H9 (cell line): Measurements from ENCODE around the gene PAQR7. TPM values are rescaled to one million over a fixed set of nuclear protein-coding genes. Genes with fewer than 3 reads are reported as not detected.

Experiments
- DNase-seq: peaks from one replicate; pipeline ENCODE4 v3.0.0-alpha.2; 2017
- H2AFZ ChIP-seq: one replicate; pipeline ENCODE4 v1.6.1; 2013; ENCODE audit warnings: mild to moderate bottlenecking, low read length, control low read depth, moderate library complexity
- H2AK5ac ChIP-seq: 2 replicates; pipeline ENCODE4 v1.6.1; 2013; ENCODE audit warnings: low read length, control low read depth, mixed read lengths; ENCODE audit not compliant: insufficient read length
- H2BK120ac ChIP-seq: one replicate; pipeline ENCODE4 v1.6.1; 2013; ENCODE audit warnings: low read depth, mild to moderate bottlenecking, low read length, control low read depth, inconsistent platforms; ENCODE audit not compliant: poor library complexity, severe bottlenecking
- H2BK12ac ChIP-seq: 2 replicates; pipeline ENCODE4 v1.6.1; 2013; ENCODE audit warnings: low read length, control low read depth, mixed read lengths, low read depth; ENCODE audit not compliant: insufficient read length
- H2BK15ac ChIP-seq: 2 replicates; pipeline ENCODE4 v1.6.1; 2013; ENCODE audit warnings: low read depth, low read length, control low read depth
- H2BK20ac ChIP-seq: one replicate; pipeline ENCODE4 v1.6.1; 2013; ENCODE audit warnings: low read depth, mild to moderate bottlenecking, low read length, control low read depth, inconsistent platforms; ENCODE audit not compliant: poor library complexity, severe bottlenecking
- H2BK5ac ChIP-seq: 2 replicates; pipeline ENCODE4 v1.6.1; 2013; ENCODE audit warnings: low read length, control low read depth, mixed read lengths; ENCODE audit not compliant: insufficient read length
- H3K14ac ChIP-seq: 2 replicates; pipeline ENCODE4 v1.6.1; 2013; ENCODE audit warnings: low read length, control low read depth; ENCODE audit not compliant: insufficient read depth
- H3K18ac ChIP-seq: 2 replicates; pipeline ENCODE4 v1.6.1; 2013; ENCODE audit warnings: low read depth, mild to moderate bottlenecking, mixed read lengths, low read length, control low read depth; ENCODE audit not compliant: insufficient read length
- H3K23ac ChIP-seq: 2 replicates; pipeline ENCODE4 v1.6.1; 2013; ENCODE audit warnings: low read length, control low read depth, mixed read lengths, low read depth; ENCODE audit not compliant: insufficient read length
- H3K23me2 ChIP-seq: 2 replicates; pipeline ENCODE4 v1.6.1; 2013; ENCODE audit warnings: low read depth, mild to moderate bottlenecking, mixed read lengths, low read length, control low read depth; ENCODE audit not compliant: insufficient read length, poor library complexity, severe bottlenecking
- H3K27ac ChIP-seq: 2 replicates; pipeline ENCODE4 v1.5.1; 2013; ENCODE audit warnings: low read length, control low read depth, mixed read lengths, low read depth; ENCODE audit not compliant: insufficient read length
- H3K27me3 ChIP-seq: 2 replicates; pipeline ENCODE4 v1.6.1; 2013; ENCODE audit warnings: low read length, control low read depth, inconsistent platforms; ENCODE audit not compliant: insufficient read depth
- H3K4ac ChIP-seq: 2 replicates; pipeline ENCODE4 v1.6.1; 2013; ENCODE audit warnings: low read depth, mild to moderate bottlenecking, control low read depth, inconsistent platforms, low read length, moderate library complexity
- H3K4me1 ChIP-seq: 2 replicates; pipeline ENCODE4 v1.6.1; 2013; ENCODE audit warnings: low read length, control low read depth, inconsistent platforms; ENCODE audit not compliant: insufficient read depth
- H3K4me2 ChIP-seq: 2 replicates; pipeline ENCODE4 v1.6.1; 2013; ENCODE audit warnings: low read length, control low read depth, mixed read lengths; ENCODE audit not compliant: insufficient read length, insufficient read depth
- H3K56ac ChIP-seq: 2 replicates; pipeline ENCODE4 v1.6.1; 2013; ENCODE audit warnings: low read depth, mild to moderate bottlenecking, mixed read lengths, low read length, control low read depth; ENCODE audit not compliant: insufficient read length
- H3K79me1 ChIP-seq: 2 replicates; pipeline ENCODE4 v1.6.1; 2013; ENCODE audit warnings: low read depth, mild to moderate bottlenecking, moderate library complexity, low read length, control low read depth, inconsistent platforms; ENCODE audit not compliant: insufficient read depth, poor library complexity, severe bottlenecking
- H3K79me2 ChIP-seq: 2 replicates; pipeline ENCODE4 v1.6.1; 2013; ENCODE audit warnings: low read length, control low read depth, inconsistent platforms; ENCODE audit not compliant: insufficient read depth
- H3K9ac ChIP-seq: 2 replicates; pipeline ENCODE4 v1.6.1; 2013; ENCODE audit warnings: low read length, control low read depth, mixed read lengths; ENCODE audit not compliant: insufficient read length; ENCODE audit errors: extremely low read depth
- H3K9me3 ChIP-seq: one replicate; pipeline ENCODE4 v1.6.1; 2013; ENCODE audit warnings: low read depth, low read length, inconsistent platforms; ENCODE audit not compliant: control insufficient read depth
- H3T11ph ChIP-seq: one replicate; pipeline ENCODE4 v1.6.1; 2013; ENCODE audit warnings: mild to moderate bottlenecking, low read length, control low read depth, inconsistent platforms
- H4K20me1 ChIP-seq: one replicate; pipeline ENCODE4 v1.6.1; 2013; ENCODE audit not compliant: control insufficient read depth, insufficient read length, insufficient read depth
- H4K5ac ChIP-seq: 2 replicates; pipeline ENCODE4 v1.6.1; 2013; ENCODE audit warnings: low read depth, mild to moderate bottlenecking, mixed read lengths, low read length, control low read depth; ENCODE audit not compliant: insufficient read length
- H4K8ac ChIP-seq: replicated peaks from 2 replicates; pipeline ENCODE4 v1.6.1; 2013; ENCODE audit warnings: low read length, control low read depth, mixed read lengths, low read depth; ENCODE audit not compliant: insufficient read length
- H4K91ac ChIP-seq: 2 replicates; pipeline ENCODE4 v1.6.1; 2013; ENCODE audit warnings: low read depth, mild to moderate bottlenecking, moderate library complexity, mixed read lengths, low read length, control low read depth; ENCODE audit not compliant: insufficient read length
- H3K27ac Mint-ChIP-seq, 3 experiments: 2 replicates in 2 of 3; 3 replicates in 1 of 3; pipeline ENCODE4 v1.8.0; 2020 to 2021; ENCODE audit warnings: mixed read lengths in 3 of 3, mild to moderate bottlenecking in 1 of 3, moderate library complexity in 1 of 3
- H3K27me3 Mint-ChIP-seq: 2 replicates; pipeline ENCODE4 v1.8.0; 2021; ENCODE audit warnings: low read depth, mild to moderate bottlenecking, moderate library complexity, mixed read lengths
- H3K36me3 Mint-ChIP-seq, 3 experiments: 2 replicates in 2 of 3; 3 replicates in 1 of 3; pipeline ENCODE4 v1.8.0; 2020 to 2021; ENCODE audit warnings: low read depth in 3 of 3, mixed read lengths in 3 of 3; ENCODE audit not compliant: insufficient read depth in 1 of 3
- H3K4me1 Mint-ChIP-seq, 2 experiments: 2 replicates each; pipeline ENCODE4 v1.8.0; 2020; ENCODE audit warnings: mixed read lengths in 2 of 2
- H3K4me3 Mint-ChIP-seq, 2 experiments: 2 replicates in 1 of 2; 3 replicates in 1 of 2; pipeline ENCODE4 v1.8.0; 2020 to 2021; ENCODE audit warnings: mild to moderate bottlenecking in 2 of 2, mixed read lengths in 2 of 2, moderate library complexity in 1 of 2
- H3K9me3 Mint-ChIP-seq, 2 experiments: 2 replicates in 1 of 2; 3 replicates in 1 of 2; pipeline ENCODE4 v1.8.0; 2020; ENCODE audit warnings: mild to moderate bottlenecking in 2 of 2, mixed read lengths in 2 of 2, moderate library complexity in 1 of 2
- CTCF ChIP-seq: fragments of 200-600 bp; sonication (generic); conservative IDR thresholded peaks from 3 replicates; pipeline ENCODE4 v1.8.0; 2021; ENCODE audit warnings: antibody characterized with exemption, mild to moderate bottlenecking
- WGBS: extraction: QIAGEN DNeasy Blood & Tissue Kit; methylation state at CpG from one replicate; pipeline ENCODE4 v1.1.7; 2013; ENCODE audit warnings: missing lambda C conversion rate, low lambda C conversion rate, mixed read lengths; ENCODE audit not compliant: insufficient read length; ENCODE audit errors: extremely low coverage; 5-methylcytosine and 5-hydroxymethylcytosine counted together
- total RNA-seq: library from RNA; stranded (reverse); gene quantifications from 2 replicates; pipeline ENCODE4 v1.2.1, GENCODE V29; 2021

PAQR7 gene
- total RNA-seq, 1 experiment from 2014 or later, result 6.3 TPM

DNA sequence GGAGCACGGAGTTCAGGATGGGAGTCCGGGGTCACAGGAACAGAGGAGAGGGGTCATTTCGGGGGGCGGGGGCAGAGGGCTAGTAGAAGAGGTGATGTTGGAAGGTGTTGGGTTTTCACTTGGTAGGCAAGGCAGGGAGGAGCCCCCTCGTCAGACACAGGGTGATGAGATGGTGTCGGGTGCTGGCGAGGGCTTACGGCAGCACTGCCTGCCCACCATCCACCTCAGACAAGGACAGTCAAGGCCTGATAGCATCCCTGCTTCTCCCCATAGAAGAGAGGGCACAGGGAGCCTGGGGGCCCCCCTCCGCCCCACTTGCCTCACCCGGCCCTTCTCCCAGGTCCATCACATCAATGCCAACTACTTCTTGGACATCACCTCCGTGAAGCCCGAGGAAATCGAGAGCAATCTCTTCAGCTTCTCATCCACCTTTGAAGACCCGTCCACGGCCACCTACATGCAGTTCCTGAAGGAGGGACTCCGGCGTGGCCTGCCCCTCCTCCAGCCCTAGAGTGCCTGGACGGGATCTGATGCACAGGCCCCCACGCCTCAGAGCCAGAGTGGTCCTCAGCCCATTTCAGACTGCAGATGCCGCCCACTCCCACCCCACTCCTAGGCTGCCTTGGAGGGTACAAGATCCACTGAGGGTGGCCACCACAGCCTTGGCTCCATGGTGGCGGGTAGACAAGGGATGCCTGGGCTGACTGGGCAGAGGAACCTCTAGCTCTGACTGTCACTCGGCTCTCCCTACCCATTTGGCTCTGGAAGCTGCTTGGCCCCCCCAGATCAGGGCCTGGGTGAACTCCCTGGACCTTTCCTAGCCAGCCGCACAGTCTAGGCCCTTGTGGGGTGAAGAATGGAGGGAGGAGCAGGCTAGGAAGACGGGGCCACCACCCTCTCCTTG, 60.0 kb downstream of the PAQR7 start:
- no peak overlapping the region for H2BK12ac ChIP-seq
- no peak overlapping the region for H3K4ac ChIP-seq
- no peaks in the 10 kb centered on the region; the same call in 1 of the 2 replicates for H3K4me1 ChIP-seq
- H3K79me2 ChIP-seq, result no peaks in the 10 kb centered on the region
- H2AFZ ChIP-seq, result no peak overlapping the region
- H3K23me2 ChIP-seq, result peaks cover 4% of the 10 kb centered on the region
- H4K5ac ChIP-seq, result no peak overlapping the region
- TF ChIP-seq CTCF, result no peak
- no peak overlapping the region for H3K56ac ChIP-seq
- H3K18ac ChIP-seq, result no peak overlapping the region
- H3K14ac ChIP-seq, result no peak overlapping the region
- no peak overlapping the region for H3K4me2 ChIP-seq
- no CpG with 5 or more reads among the region's 24 CpGs for WGBS
- H4K91ac ChIP-seq, result no peak overlapping the region
- H2BK120ac ChIP-seq, result no peak overlapping the region
- peaks cover 3% of the 10 kb centered on the region for H4K20me1 ChIP-seq
- no peak overlapping the region for H2BK15ac ChIP-seq
- H3K27ac ChIP-seq, result no peak overlapping the region
- no peak overlapping the region for H3K9ac ChIP-seq
- Mint-ChIP-seq H3K4me3 (no peak overlapping the region), H3K4me1 (peaks cover 20 to 25% of the 10 kb centered on the region in 2 experiments), H3K9me3 (no peaks in the 10 kb centered on the region), H3K36me3 (peaks cover 9 to 39% (median 36%) of the 10 kb centered on the region in 3 experiments; a peak in 6 of 7 replicates), H3K27me3 (peaks cover 2% of the 10 kb centered on the region), H3K27ac (peak overlapping the region in 1 of 3 experiments; percentile 29; a peak in 1 of 7 replicates)
- no peaks in the 10 kb centered on the region for H3K79me1 ChIP-seq
- H3K27me3 ChIP-seq, result no peaks in the 10 kb centered on the region
- no peak overlapping the region for H2BK5ac ChIP-seq
- no peak overlapping the region for H2BK20ac ChIP-seq
- H2AK5ac ChIP-seq, result no peak overlapping the region
- no peaks in the 10 kb centered on the region for H3K9me3 ChIP-seq
- no peak overlapping the region for H4K8ac ChIP-seq
- H3T11ph ChIP-seq, result no peak overlapping the region
- no peak for DNase-seq
- H3K23ac ChIP-seq, result no peak overlapping the region
